GM12865 (cell line): ENCODE results near the gene ZBED4.

Experiments used
- DNase-seq: peaks from one replicate; pipeline ENCODE4 v3.0.0; 2010; ENCODE audit warnings: low read depth
- H3K4me3 ChIP-seq: 2 replicates; pipeline ENCODE4 v1.5.1; 2011; ENCODE audit warnings: mild to moderate bottlenecking, low read depth, low read length, control low read depth
- CTCF ChIP-seq: IDR thresholded peaks from 2 replicates; pipeline ENCODE4 v1.5.1; 2011; ENCODE audit warnings: low read length, control low read depth, low read depth, inconsistent platforms; ENCODE audit not compliant: insufficient read depth; ENCODE audit errors: missing control alignments

ZBED4 gene

DNA sequence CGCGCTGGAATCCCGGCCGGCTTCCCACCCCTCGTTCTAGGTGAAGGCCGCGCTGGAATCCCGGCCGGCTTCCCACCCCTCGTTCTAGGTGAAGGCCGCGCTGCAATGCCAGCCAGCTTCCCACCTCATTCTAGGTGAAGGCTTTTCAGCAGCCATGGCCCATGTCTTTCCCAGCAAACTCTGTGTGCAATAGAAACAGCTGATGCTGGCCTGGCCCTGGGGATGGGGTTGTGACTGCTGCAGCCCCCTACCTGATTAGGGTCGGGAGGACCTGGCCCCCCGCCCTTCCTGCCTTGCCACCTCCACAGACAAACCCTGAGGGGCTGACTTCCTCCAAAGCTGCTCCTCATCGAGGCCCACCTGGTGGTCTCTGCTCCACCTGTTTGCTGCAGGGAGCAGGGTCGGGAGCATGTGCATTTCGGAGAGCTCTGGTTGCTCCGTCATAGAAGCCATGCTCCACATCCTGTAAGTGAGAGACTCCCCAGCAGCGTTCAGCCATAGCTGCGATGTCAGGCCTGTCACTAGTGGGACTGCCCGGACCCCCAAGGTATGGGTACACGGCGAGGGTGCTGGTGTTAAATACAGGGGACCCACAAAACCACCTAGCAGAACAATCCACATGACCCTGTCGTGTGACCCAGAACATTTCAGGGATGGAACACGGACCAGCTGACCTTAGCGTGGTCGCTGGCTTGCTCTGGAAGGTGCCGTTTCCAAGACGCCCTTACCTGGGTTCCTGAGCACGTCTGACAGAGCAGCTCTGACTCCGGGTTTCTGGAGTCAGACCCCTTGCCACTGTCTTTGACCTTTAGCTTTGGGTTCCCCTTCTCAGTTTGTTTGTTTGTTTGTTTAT lies 3.3 kb downstream of the ZBED4 start:
- H3K4me3 ChIP-seq: no peak overlapping the region
- TF ChIP-seq CTCF: no peak
- DNase-seq: no peak

DNA sequence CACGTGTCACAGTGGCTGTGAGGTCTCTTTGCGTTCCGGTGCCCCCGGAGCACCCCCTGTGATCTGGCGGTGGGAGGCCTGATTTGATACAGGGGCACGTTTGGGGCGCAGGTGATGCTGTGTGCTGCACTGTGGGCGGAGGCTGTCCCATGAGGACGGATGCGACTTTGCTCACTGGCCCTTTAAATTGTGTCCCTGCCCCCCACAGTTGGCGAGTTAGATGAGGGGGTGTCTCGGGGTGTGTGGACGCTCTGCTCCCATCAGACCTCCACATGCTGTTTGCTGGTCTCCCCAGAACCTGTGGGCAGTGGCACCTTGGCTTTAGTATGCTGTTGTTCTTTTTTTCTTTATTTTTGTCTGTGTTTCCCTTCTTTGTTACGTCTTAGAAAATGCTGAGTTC lies 5.2 kb downstream of the ZBED4 start:
- DNase-seq: no peak
- H3K4me3 ChIP-seq: no peak overlapping the region
- no peak for TF ChIP-seq CTCF

DNA sequence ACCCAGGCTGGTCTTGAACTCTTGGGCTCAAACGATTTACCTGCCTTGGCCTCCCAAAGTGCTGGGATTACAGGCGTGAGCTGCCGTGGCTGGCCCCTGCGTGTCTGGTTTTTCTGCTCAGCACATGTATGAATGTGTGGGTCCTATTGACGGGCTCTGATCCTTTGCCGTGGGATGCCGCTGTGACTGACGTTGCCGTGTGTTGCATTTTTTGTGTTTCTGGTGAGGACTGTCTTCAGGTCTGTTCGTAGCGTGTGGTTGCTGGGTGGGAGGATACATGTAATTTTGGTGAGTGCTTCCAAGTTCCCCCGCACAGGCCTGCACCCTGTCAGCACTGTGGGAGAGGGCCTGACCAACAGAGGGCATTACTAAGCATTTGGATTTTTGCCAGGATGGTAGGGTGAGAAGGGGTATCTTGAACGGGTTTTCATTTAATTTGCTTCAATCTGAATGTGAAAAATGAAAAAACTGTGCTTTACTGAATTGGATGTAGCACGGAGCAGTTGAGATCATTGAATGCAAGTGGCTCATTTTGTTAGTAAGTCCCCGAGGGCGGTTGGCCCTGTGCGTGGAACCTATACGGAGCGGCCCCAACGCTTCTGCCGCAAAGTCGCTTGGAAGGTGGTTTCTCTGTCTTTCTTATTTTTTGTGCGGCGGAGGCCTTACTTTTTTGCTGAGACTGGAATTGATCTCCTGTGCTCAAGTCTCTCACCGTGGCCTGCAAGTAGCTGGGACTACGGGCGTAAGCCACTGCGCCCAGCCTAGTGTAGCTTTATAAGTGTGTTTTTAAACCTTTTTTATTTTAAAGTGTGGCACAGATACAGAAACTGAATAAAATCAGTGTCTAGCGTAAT lies 8.2 kb downstream of the ZBED4 start:
- DNase-seq: no peak

GRCh38 chr22:49862496-49862776 lies 8.8 kb downstream of the ZBED4 start:
- DNase-seq: no peak
- no peak overlapping the region for H3K4me3 ChIP-seq
- no peak for TF ChIP-seq CTCF

More for the DNA sequence above, 8.2 kb downstream of the ZBED4 start:
- no peak overlapping the region for H3K4me3 ChIP-seq
- TF ChIP-seq CTCF: no peak

- no peak overlapping the region for H3K4me3 ChIP-seq
- TF ChIP-seq CTCF: no peak
- DNase-seq: no peak
Measured at GRCh38 chr22:49863931-49864330, 10.3 kb downstream of the ZBED4 start.

- no peak for DNase-seq
- no peak overlapping the region for H3K4me3 ChIP-seq
- no peak for TF ChIP-seq CTCF
Measured at GRCh38 chr22:49865156-49865555, 11.5 kb downstream of the ZBED4 start.
